GM19035 (cell line): ENCODE data around the gene GUK1.
"Not testable (repeated sequence)": the region's sequence is repeated elsewhere in the genome, so short reads cannot be mapped to it uniquely, and the experiment has no call there.

ENCODE experiments used
- ATAC-seq: cut with Tn5 transposase; IDR thresholded peaks from one replicate; pipeline ENCODE4 v1.9.1; 2021; ENCODE audit not compliant: unreplicated experiment

Gene GUK1

DNA sequence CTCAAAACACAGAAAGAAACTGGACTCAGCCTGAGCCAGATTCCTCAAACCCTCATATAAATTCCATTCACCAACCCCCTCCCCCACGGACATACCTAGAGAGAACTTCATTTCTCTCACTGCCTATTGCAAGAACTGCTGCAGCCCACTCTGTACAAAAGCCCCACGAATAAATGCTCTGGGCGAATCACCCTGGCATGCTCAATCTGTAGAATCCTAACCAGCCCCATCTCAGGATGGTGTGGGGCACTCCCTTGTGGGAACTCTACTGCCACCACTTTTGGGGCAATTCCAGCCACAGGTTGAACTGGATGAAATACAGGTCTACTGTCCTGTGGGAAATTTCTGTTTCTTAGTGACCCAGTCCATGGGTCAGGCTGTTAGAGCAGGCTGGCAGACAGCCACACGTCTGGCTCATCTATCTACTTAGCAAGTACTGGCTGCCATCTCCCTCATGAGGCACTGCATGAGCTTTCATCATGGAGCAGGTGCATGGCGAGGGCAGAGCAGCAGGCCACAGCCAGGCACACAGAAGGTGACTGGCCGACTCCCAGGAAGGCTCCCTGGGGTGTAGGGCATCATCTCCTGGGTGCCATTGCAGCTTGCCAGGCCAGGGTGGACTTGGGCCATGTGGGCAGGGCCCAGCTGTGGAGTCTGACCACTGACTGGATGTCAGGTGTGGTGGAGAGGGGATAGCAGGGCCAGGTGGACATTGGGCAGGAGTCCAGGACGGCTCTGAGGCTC, 35.4 kb upstream of the GUK1 start:
- no peak for ATAC-seq

- ATAC-seq: no peak
These were observed 34.6 kb upstream of the GUK1 start for GRCh38 chr1:228105270-228105995.

DNA sequence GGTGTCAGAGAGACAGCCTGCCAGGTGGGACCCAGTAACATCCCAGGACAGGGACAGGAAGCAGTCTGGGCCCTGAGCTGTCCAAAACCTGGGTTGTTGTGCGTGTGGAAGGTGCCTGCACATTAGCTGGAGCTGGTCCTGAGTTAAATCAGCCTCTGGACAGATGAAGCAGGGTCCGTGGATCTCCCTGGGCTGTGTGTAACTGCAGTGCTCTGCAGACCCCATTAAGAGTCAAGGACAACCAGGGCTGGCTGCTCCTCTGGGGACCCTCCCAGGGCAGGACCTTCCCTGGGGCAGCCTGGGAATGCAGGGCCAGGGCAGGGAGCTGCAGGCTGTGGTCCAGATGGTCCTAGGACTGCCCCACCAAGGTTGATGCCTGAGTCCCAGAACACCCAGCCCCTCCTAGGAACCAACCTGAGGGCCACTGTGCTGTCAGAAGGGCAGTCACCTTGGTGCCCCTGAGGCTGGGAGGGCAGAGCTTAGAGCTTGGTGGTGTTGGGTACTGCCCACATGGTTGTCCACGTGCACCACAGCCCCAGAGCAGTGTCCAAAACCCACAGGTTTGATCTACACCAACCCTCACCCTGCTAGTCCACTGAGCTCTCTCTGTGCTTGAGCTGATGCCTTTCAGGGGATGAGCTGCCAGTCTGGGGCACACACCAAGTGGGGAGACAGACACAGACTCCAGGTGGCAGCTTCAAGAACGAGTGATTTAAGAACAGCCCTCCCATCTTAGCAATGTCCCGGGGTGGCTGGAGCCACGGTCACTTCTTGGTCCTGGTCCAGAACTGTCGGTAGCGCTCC, 33.9 kb upstream of the GUK1 start:
- ATAC-seq: no peak

- ATAC-seq: no peak
These were observed 33.4 kb upstream of the GUK1 start for GRCh38 chr1:228106800-228107054.

DNA sequence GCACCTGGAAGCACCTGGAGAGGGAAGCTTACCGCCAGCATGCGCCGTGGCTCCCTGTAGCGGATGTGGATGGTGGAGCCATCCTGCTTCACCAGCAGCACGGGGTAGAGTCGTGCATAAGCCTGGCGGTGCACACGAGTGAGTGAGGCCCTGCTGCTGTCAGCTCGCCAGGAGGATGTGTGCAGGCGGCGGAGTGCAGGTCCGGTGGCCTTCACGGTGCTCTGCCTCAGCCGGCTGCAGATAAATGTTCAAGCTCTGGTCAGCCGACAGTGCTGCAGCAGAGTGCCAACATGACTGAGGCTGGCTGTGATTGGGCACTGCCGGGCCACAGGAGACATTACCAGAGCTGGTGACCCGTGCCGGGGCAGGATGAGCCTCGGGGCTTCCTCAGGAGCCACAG, 32.4 kb upstream of the GUK1 start:
- ATAC-seq: no peak

DNA sequence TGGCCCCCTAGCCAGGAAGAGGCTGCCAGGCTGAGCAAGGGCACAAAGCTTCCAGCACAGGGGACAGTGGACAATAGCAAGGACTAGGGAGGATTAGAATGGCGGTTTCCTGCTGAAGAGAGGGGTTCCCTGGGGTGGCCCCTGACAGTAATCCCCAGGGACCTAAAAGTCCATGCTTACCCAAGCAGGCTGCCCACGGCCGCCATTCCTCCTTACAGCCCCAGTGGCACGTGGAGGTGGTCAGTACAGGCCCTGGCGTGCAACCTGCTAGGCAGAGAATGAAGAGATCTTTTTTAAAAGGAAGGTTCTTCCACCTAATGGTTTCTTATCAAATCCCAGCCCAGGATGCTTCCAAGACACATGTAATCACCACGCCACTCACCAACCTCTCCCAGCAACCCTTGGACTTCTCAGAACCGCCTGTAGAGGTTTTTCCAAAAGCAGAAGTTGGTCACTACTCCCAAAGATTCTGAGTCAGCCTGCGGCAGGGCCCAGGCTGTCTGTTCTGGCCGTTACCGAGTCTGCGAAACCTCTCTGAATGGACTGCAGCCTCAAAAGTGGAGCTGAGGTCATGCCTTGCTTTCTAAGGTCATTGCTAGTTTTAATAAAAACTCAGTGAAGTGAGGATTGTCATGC, 31.9 kb upstream of the GUK1 start:
- no peak for ATAC-seq

DNA sequence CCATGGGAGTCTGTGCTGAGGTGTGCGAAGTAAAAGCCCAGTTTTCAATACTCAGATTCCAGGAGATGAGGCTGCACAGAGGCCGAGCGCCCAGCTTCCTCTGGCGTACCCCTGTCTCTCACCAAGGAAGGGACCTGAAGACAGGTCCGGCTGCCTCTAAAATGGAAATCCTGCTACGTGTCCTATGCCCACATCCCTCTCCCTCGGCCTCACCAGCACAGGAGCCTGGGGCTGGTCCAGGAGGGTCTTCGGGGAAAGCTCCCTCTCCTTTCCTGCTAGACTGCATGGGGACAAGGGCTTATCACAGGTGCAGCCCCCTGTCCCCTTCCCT, 31.4 kb upstream of the GUK1 start:
- no peak for ATAC-seq

DNA sequence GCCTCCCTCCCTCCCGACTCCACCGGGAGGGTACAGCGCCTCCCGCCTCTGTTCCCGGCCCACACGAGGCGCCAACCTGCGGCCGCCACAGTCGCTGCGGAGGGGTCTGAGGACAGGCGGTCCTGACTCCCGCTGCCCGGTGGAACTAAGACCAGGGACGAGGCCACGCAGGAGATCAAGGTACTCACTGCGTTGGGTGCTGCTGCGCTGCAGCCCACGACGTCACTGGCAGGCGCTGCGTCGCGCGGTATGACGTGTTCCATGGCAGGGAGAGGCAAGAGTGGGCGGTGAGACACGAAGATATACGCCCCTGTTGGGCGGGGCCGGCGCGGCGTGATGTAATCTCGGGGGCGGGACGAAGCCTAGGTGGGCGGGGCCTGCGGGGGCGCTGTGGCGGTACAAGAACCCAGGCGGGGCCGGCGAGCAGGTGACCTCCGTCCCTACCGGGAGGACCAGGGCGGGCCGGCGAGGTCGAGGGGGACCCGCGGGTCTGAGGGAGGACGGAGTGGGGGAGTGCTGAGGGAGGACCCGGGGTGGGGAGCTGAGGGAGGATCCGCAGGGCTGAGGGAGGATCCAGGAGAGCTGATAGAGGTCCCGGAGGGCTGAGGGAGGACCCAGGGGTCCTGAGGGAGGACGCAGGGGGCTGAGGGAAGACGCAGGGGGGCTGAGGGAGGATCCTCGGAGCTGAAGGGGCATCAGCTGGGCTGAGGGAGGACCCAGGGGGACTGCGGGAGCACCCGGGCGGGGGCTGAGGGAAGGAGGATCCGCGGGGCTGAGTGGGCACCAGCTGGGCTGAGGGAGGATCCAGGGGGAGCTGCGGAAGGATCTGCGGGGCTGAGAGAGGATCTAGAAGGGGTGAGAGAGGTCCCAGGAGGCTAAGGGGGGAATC, 30.8 kb upstream of the GUK1 start, which contains the start of gene MRPL55:
MRPL55 (minus strand) TSS at position 227 of the 889 bp plus-strand sequence. CDS start 1,039 bp downstream, outside the sequence.
- ATAC-seq: peak; percentile 94

GRCh38 chr1:228109962-228110488, 30.1 kb upstream of the GUK1 start:
- no peak for ATAC-seq

DNA sequence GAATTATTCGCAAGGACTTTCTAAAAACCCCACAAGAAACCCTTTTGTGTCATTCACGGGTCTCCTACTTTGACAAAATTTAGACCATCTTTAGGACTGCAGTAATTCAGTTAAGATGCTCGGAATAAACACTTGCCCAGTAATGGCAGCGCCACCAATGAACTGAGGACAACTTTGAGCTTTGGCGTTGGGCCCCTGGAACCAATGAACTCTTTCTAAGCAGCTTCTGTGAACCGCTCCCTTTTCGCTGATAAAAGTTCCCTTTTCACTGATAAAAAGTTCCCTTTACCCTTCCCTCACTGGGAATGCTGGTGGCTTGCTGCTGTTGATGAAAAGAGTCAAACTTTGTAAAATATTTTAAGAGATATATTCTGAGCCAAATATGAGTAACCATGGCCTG, 29.5 kb upstream of the GUK1 start:
- ATAC-seq: no peak

DNA sequence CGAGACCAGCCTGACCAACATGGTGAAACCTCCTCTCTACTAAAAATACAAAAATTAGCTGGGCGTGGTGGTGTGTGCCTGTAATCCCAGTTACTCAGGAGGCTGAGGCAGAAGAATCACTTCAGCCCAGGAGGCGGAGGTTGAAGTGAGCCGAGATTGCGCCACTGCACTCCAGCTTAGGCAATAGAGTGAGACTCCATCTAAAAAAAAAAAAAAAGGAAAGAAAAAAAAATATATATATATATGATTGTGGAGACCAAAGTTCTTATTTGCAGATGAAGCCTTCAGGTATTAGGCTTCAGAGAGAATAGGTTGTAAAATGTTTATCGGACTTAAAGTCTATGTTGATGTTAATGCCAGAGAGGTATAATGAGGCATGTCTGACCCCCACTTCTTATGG, 28.8 kb upstream of the GUK1 start:
- not testable (repeated sequence) for ATAC-seq

- no peak for ATAC-seq
These were observed 27.9 kb upstream of the GUK1 start for GRCh38 chr1:228112167-228112566.

- no peak for ATAC-seq
These were observed 27.5 kb upstream of the GUK1 start for GRCh38 chr1:228112617-228113016.

DNA sequence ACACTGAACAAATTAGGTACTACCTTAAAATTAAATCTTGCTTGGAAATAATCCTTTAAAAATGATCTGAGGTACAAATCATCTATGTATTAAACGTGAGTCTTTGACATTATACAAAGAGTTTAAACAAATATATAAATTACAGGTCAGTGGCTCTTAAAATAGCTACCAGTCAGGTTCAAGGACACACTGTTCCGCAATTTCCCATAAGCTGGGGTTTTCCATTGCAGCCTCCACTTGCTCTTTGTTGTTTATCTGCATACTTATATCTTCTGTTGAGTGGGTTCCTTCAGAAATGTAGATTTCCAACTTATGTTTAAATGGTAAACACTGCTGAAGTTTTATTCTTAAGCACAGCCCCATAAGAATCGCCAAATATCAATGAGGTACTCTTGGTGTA, 25.3 kb upstream of the GUK1 start:
- ATAC-seq: no peak

GRCh38 chr1:228117335-228117734, 22.7 kb upstream of the GUK1 start:
- ATAC-seq: no peak

DNA sequence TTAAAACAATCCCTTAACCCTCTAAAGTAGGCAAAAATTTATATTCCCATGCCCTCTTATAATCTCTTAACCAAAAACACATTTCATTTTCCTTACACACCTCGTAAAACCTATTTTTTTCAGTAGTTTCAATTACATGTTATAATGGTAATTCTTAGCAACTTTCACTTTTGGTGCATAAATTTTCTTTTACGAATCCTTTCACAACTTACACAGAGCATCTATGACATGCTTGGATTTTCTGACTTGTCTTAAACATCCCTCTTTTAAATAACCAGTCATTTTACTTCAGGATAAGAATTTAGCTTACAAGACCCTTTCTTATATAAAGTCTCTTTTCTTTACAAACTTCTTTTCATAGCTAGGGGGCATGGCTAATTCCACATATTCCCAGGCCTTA, 22.0 kb upstream of the GUK1 start:
- no peak for ATAC-seq

DNA sequence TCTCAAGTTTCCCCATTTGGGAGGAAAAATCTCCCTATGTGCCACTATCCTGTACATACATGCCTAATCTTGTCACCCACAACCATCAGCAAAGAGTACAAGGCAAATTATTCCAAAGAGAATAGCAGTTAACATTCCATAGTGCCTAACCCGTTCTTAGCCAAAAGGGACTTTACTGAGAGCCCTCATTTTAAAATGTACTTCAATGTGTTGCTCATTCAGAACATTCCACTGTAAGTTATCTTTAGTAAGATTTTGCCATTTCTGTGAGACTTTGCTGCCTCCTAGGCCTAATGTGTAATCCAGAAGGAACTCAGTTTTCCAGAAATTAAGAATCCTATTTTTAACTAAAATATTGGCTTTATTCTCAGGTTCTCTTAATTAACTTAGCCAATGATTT, 19.7 kb upstream of the GUK1 start:
- no peak for ATAC-seq

DNA sequence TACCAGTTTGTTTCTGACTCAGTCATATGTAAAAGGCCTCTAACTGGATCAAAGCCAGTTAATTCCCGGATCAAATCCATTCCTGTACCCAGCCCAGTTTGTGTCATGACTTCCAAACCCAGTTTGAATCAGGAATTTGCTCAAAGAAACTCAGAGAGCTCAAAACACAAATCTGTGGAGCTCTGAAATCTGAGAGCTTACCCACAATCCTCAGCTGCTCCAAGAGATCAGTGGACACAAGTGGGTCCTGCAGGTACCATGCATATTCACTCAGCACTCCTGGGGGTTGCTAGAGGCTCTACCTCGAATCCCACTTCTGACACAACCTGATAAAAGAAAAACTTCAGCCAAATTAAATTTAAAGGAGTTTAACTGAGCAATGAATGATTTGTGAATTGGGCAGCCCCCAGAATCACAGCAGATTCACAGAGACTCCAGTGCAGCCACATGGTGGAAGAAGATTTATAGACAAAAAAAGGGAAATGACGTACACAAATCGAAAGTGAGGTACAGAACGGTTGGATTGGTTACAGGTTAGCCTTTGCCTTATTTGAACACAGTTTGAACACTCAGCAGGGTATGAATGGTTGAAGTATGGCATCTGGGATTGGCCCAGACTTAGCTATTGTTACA, 19.1 kb upstream of the GUK1 start:
- no peak for ATAC-seq

GRCh38 chr1:228122921-228123441, 17.1 kb upstream of the GUK1 start:
- no peak for ATAC-seq

DNA sequence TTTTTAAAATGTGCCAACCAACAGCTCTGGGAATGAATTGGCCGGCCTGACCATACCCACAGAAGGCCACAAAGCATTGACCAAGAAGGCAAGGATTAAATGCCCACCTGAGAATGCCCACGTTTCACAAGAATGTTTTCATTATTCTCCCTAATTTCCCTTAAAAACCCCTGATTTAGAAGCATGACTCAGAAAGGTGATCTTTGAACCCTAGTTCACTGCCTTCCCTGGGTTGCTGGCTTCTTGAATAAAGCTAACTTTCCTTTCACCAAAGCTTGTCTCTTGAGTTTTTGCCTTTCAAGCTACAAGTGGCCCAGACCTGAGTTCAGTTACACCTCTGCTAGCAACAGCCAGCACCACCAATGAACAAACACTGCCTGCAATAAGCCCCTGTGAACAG, 16.6 kb upstream of the GUK1 start:
- no peak for ATAC-seq
